A549 (cell line): Measurements from ENCODE around the gene SPACDR. TPM values are rescaled to one million over a fixed set of nuclear protein-coding genes. Genes with fewer than 3 reads are reported as not detected.

Experiments
- ATAC-seq, 2 experiments: fragments of 200-7000 bp in 1 of 2; fragments of >200 bp in 1 of 2; cut with Nextera tagmentation in 1 of 2; cut with Tn5 transposase in 1 of 2; 3 replicates each; pipeline versions ENCODE4 v1.8.0 to v1.9.1; 2018 to 2020; ENCODE audit warnings: mild to moderate bottlenecking in 1 of 2, moderate library complexity in 1 of 2
- CTCF ChIA-PET: fragments of 300-600 bp; sonication (Branson Sonifier 250); formaldehyde crosslinking; extraction: SDS; loops from one replicate; lab custom pipeline; 2021; ENCODE audit warnings: antibody characterized with exemption, inconsistent platforms; lab: Yijun Ruan, JAX
- POLR2A ChIA-PET: fragments of 350-600 bp; formaldehyde crosslinking; extraction: SDS; loops from one replicate; lab custom pipeline; 2021; ENCODE audit warnings: antibody characterized with exemption, inconsistent platforms; lab: Yijun Ruan, JAX
- DNase-seq, 2 experiments: peaks; one replicate each; pipeline versions ENCODE4 v3.0.0 to v3.0.0-alpha.2; 2011 to 2016; ENCODE audit warnings: low read depth in 1 of 2, low spot score in 1 of 2
- FAIRE-seq: peaks from 2 replicates; lab custom pipeline; 2011; peaks lifted over from hg19 to GRCh38; lab: Jason Lieb, UNC
- H3K27ac ChIP-seq, 2 experiments: fragments of >200 bp; sonication (Bioruptor Twin); formaldehyde crosslinking; 3 replicates each; pipeline ENCODE4 v1.5.1; 2016 to 2017
- H3K4me1 ChIP-seq: fragments of >200 bp; sonication (Bioruptor Twin); formaldehyde crosslinking; 3 replicates; pipeline ENCODE4 v1.6.1; 2016
- H3K4me2 ChIP-seq: fragments of >200 bp; sonication (Bioruptor Twin); formaldehyde crosslinking; 3 replicates; pipeline ENCODE4 v1.6.1; 2016
- H3K4me3 ChIP-seq: fragments of >200 bp; sonication (Bioruptor Twin); formaldehyde crosslinking; 3 replicates; pipeline ENCODE4 v1.5.1; 2016
- H3K9me3 ChIP-seq: fragments of >200 bp; sonication (Bioruptor Twin); formaldehyde crosslinking; 3 replicates; pipeline ENCODE4 v1.6.1; 2016
- ATOH8 ChIP-seq: fragments of 250-450 bp; sonication (Bioruptor Pico); IDR thresholded peaks from 2 replicates; pipeline ENCODE4 v1.5.0; 2020; ENCODE audit warnings: low read depth, mild to moderate bottlenecking, moderate library complexity
- BCL3 ChIP-seq: fragments of >200 bp; sonication (Bioruptor Twin); formaldehyde crosslinking; IDR thresholded peaks from 3 replicates; pipeline ENCODE4 v1.6.1; 2016
- BHLHE40 ChIP-seq: IDR thresholded peaks from 2 replicates; pipeline ENCODE4 v1.6.1; 2012; ENCODE audit warnings: low read depth, low read length, inconsistent platforms
- CHD4 ChIP-seq: fragments of 200-600 bp; sonication (generic); IDR thresholded peaks from 2 replicates; pipeline ENCODE4 v1.6.1; 2016; ENCODE audit warnings: antibody characterized with exemption, mild to moderate bottlenecking, borderline replicate concordance
- CTCF ChIP-seq: fragments of >200 bp; sonication (Bioruptor Twin); formaldehyde crosslinking; IDR thresholded peaks from 3 replicates; pipeline ENCODE4 v1.5.1; 2016
- E2F6 ChIP-seq: IDR thresholded peaks from 2 replicates; pipeline ENCODE4 v1.6.1; 2012; ENCODE audit warnings: low read depth, borderline replicate concordance
- FOSB ChIP-seq: fragments of 250-450 bp; sonication (Bioruptor Pico); IDR thresholded peaks from 2 replicates; pipeline ENCODE4 v1.5.0; 2020; ENCODE audit warnings: mild to moderate bottlenecking, moderate library complexity
- GATA3 ChIP-seq: IDR thresholded peaks from 2 replicates; pipeline ENCODE4 v1.6.1; 2012; ENCODE audit warnings: borderline replicate concordance
- HEYL ChIP-seq: fragments of 250-450 bp; sonication (Bioruptor Pico); IDR thresholded peaks from 2 replicates; pipeline ENCODE4 v1.8.0; 2021; ENCODE audit warnings: mild to moderate bottlenecking, moderate library complexity
- HOXB13 ChIP-seq: fragments of 250-450 bp; sonication (Bioruptor Pico); IDR thresholded peaks from 2 replicates; pipeline ENCODE4 v1.5.0; 2020; ENCODE audit warnings: low read depth, mild to moderate bottlenecking, moderate library complexity
- KDM5A ChIP-seq: fragments of 200-600 bp; sonication (generic); IDR thresholded peaks from 2 replicates; pipeline ENCODE4 v1.6.1; 2016; ENCODE audit warnings: antibody characterized with exemption, mild to moderate bottlenecking
- MAFK ChIP-seq: fragments of 450-650 bp; IDR thresholded peaks from 2 replicates; pipeline ENCODE4 v1.6.1; 2014; ENCODE audit not compliant: partially characterized antibody
- MAX ChIP-seq: IDR thresholded peaks from 2 replicates; pipeline ENCODE4 v1.6.1; 2012
- MAZ ChIP-seq: fragments of 150-350 bp; IDR thresholded peaks from 2 replicates; pipeline ENCODE4 v1.6.1; 2014; ENCODE audit warnings: antibody characterized with exemption, low read depth, low read length, borderline replicate concordance
- NFE2L2 ChIP-seq: fragments of 150-350 bp; conservative IDR thresholded peaks from 2 replicates; pipeline ENCODE4 v1.6.1; 2014; ENCODE audit warnings: low read length
- POLR2AphosphoS2 ChIP-seq: conservative IDR thresholded peaks from 2 replicates; pipeline ENCODE4 v1.6.1; 2012; ENCODE audit warnings: low read length, improper control_type of control experiment, inconsistent platforms
- RAD21 ChIP-seq, 2 experiments: fragments of >200 bp in 1 of 2; sonication (Bioruptor Twin) in 1 of 2; formaldehyde crosslinking in 1 of 2; IDR thresholded peaks in 1 of 2; conservative IDR thresholded peaks in 1 of 2; 2 replicates in 1 of 2; 3 replicates in 1 of 2; pipeline ENCODE4 v1.6.1; 2012 to 2018; ENCODE audit warnings: inconsistent platforms in 1 of 2
- RARB ChIP-seq: fragments of 250-450 bp; sonication (Bioruptor Pico); IDR thresholded peaks from 2 replicates; pipeline ENCODE4 v1.8.0; 2021; ENCODE audit warnings: mild to moderate bottlenecking, moderate library complexity
- RFX5 ChIP-seq: fragments of 450-650 bp; IDR thresholded peaks from 2 replicates; pipeline ENCODE4 v1.7.1; 2014; ENCODE audit warnings: antibody characterized with exemption, mild to moderate bottlenecking, moderate library complexity
- SMC3 ChIP-seq: fragments of >200 bp; sonication (Bioruptor Twin); formaldehyde crosslinking; IDR thresholded peaks from 3 replicates; pipeline ENCODE4 v1.6.1; 2018; ENCODE audit warnings: inconsistent platforms
- SREBF2 ChIP-seq: fragments of 450-650 bp; IDR thresholded peaks from 2 replicates; pipeline ENCODE4 v1.6.1; 2014; ENCODE audit warnings: mild to moderate bottlenecking, moderate library complexity
- USF2 ChIP-seq: fragments of 450-650 bp; IDR thresholded peaks from 2 replicates; pipeline ENCODE4 v1.6.1; 2014; ENCODE audit warnings: antibody characterized with exemption
- ZFP36 ChIP-seq: fragments of 450-650 bp; IDR thresholded peaks from 2 replicates; pipeline ENCODE4 v1.6.1; 2014; ENCODE audit warnings: borderline replicate concordance; ENCODE audit not compliant: partially characterized antibody
- ZSCAN20 ChIP-seq: fragments of 250-450 bp; sonication (Bioruptor Pico); IDR thresholded peaks from 2 replicates; pipeline ENCODE4 v1.8.0; 2022; ENCODE audit warnings: mild to moderate bottlenecking, moderate library complexity
- WGBS: methylation state at CpG from one replicate; pipeline ENCODE4 v1.1.6; 2017; ENCODE audit errors: missing lambda C conversion rate; 5-methylcytosine and 5-hydroxymethylcytosine counted together
- polyA plus RNA-seq, 4 experiments: library from polyadenylated mRNA; depleted of rRNA in 3 of 4; stranded (reverse); fragments of >200 nt; fragmentation: RNase III in 1 of 4; extraction: RNeasy Plus Mini Kit Qiagen cat#74134 plus additional on column Dnase treatment in 1 of 4; gene quantifications; 2 replicates in 3 of 4; 3 replicates in 1 of 4; pipeline ENCODE4 v1.2.3, GENCODE V29; 2011 to 2017

Gene SPACDR
- polyA plus RNA-seq, 2 of the 4 experiments (the other 2 are of a cell fraction), result 0.17 to 0.34 TPM

- POLR2A ChIA-PET, result interaction anchor here (0.5 to 1.0 kb wide), 3 partner anchors 8 to 16 kb away, joined by 3 to 11 read pairs (median 4); partner anchors contain the start of genes MEPCE and ZCWPW1
- TF ChIP-seq MAZ, result no peak
- no peak for TF ChIP-seq E2F6
- no peak for TF ChIP-seq CTCF
- no peak for TF ChIP-seq HEYL (CRISPR knock-in tag)
- no peak for TF ChIP-seq BCL3
- peak; percentile 13; the same call in 1 of the 2 replicates for TF ChIP-seq BHLHE40
- no peak for TF ChIP-seq MAX
- TF ChIP-seq ATOH8, result no peak
- peak; percentile 81 for TF ChIP-seq ZFP36
- TF ChIP-seq USF2, result peak; percentile 50
- peak; percentile 10 for TF ChIP-seq MAFK
- no peak for TF ChIP-seq RAD21 (conservative IDR thresholded peaks at IDR 0.05 in 1 of 2, IDR thresholded peaks at IDR 0.05 in 1 of 2)
- no peak for TF ChIP-seq SMC3
These were observed 19.5 kb downstream of the SPACDR start for GRCh38 chr7:100444311-100445278.

GRCh38 chr7:100443096-100443840 is 20.8 kb downstream of the SPACDR start:
- no peak for FAIRE-seq
- Histone ChIP-seq H3K4me1 (peaks cover 10% of the 10 kb centered on the region; the same call in 2 of the 3 replicates), H3K9me3 (no peaks in the 10 kb centered on the region), H3K4me3 (no peak overlapping the region), H3K27ac (no peak overlapping the region), H3K4me2 (no peak overlapping the region)
- POLR2A ChIA-PET, result no interaction called here
- ATAC-seq, result no peak
- 87% methylated on average over 9 of the region's 9 CpGs for WGBS
- no peak for DNase-seq
- CTCF ChIA-PET, result interaction anchor here (0.6 to 1.8 kb wide), 6 partner anchors 7 to 145 kb away, joined by 3 to 5 read pairs (median 4); no protein-coding TSS in a partner anchor
- TF ChIP-seq CHD4, result no peak
- TF ChIP-seq BCL3, result no peak
- no peak for TF ChIP-seq ZSCAN20 (CRISPR knock-in tag)
- TF ChIP-seq RFX5, result no peak
- no peak for TF ChIP-seq KDM5A
- no peak for TF ChIP-seq FOSB (CRISPR knock-in tag)
- no peak for TF ChIP-seq POLR2AphosphoS2
- TF ChIP-seq NFE2L2, result no peak
- no peak for TF ChIP-seq RARB
- no peak for TF ChIP-seq SREBF2
- TF ChIP-seq GATA3, result no peak
- TF ChIP-seq HOXB13 (CRISPR knock-in tag), result no peak
- no peak for TF ChIP-seq MAZ
- no peak for TF ChIP-seq BHLHE40

More at GRCh38 chr7:100444311-100445278, 19.5 kb downstream of the SPACDR start:
- CTCF ChIA-PET, result interaction anchor here (0.5 to 1.8 kb wide), 7 partner anchors 17 to 711 kb away, joined by 3 to 5 read pairs (median 3); no protein-coding TSS in a partner anchor
- peak; percentile 36 to 58 for ATAC-seq
- DNase-seq, result peak in 1 of 2 experiments; percentile 43
- H3K4me2 ChIP-seq, result 0 out of 3 replicates have a peak overlapping the region, but pooled peaks have one; percentile 9
- WGBS, result 62% methylated on average over 12 of the region's 14 CpGs
- peak overlapping the region in 1 of 2 experiments; percentile 63; a peak in 3 of 6 replicates for H3K27ac ChIP-seq
- no peak for FAIRE-seq
- H3K4me3 ChIP-seq, result no peak overlapping the region
- no peaks in the 10 kb centered on the region for H3K9me3 ChIP-seq
- H3K4me1 ChIP-seq, result peaks cover 10% of the 10 kb centered on the region; the same call in 2 of the 3 replicates
